KMS-11 (cell line): Measurements from ENCODE around the gene ZBED1.

Experiments
- H2AFZ ChIP-seq: fragments of 200-600 bp; sonication (generic); 2 replicates; pipeline ENCODE4 v1.6.1; 2016; ENCODE audit warnings: antibody characterized with exemption, mixed run types, low read depth
- H3K27ac ChIP-seq: fragments of 200-600 bp; sonication (generic); 2 replicates; pipeline ENCODE4 v1.6.1; 2016; ENCODE audit warnings: mild to moderate bottlenecking, mixed run types
- H3K27me3 ChIP-seq: fragments of 200-600 bp; sonication (generic); 2 replicates; pipeline ENCODE4 v1.6.1; 2017; ENCODE audit warnings: mild to moderate bottlenecking, low read depth, mixed run types, moderate library complexity; ENCODE audit not compliant: insufficient read depth
- H3K36me3 ChIP-seq: fragments of 200-600 bp; sonication (generic); 2 replicates; pipeline ENCODE4 v1.6.1; 2017; ENCODE audit warnings: mild to moderate bottlenecking, mixed run types; ENCODE audit not compliant: insufficient read depth
- H3K4me1 ChIP-seq: fragments of 200-600 bp; sonication (generic); 2 replicates; pipeline ENCODE4 v1.6.1; 2016; ENCODE audit warnings: mild to moderate bottlenecking, low read depth, mixed run types; ENCODE audit not compliant: poor library complexity, severe bottlenecking
- H3K4me2 ChIP-seq: fragments of 200-600 bp; sonication (generic); 2 replicates; pipeline ENCODE4 v1.7.0; 2016; ENCODE audit warnings: mild to moderate bottlenecking, mixed run types
- H3K4me3 ChIP-seq: fragments of 200-600 bp; sonication (generic); IDR thresholded peaks from 2 replicates; pipeline ENCODE4 v1.6.1; 2017; ENCODE audit warnings: low read depth, low read length, mixed read lengths; ENCODE audit not compliant: insufficient read depth
- H3K79me2 ChIP-seq: fragments of 200-600 bp; sonication (generic); 2 replicates; pipeline ENCODE4 v1.6.1; 2016; ENCODE audit warnings: low read depth, mixed run types; ENCODE audit not compliant: insufficient read depth
- H3K9ac ChIP-seq: fragments of 200-600 bp; sonication (generic); 2 replicates; pipeline ENCODE4 v1.6.1; 2016; ENCODE audit warnings: mild to moderate bottlenecking, mixed run types
- H4K20me1 ChIP-seq: fragments of 200-600 bp; sonication (generic); 2 replicates; pipeline ENCODE4 v1.6.1; 2016; ENCODE audit warnings: mild to moderate bottlenecking, mixed run types; ENCODE audit not compliant: insufficient read depth
- TF ChIP-seq, protein P1 (sequence below): fragments of 200-600 bp; sonication (generic); conservative IDR thresholded peaks from 2 replicates; pipeline ENCODE4 v1.6.1; 2017; ENCODE audit warnings: low read depth, mild to moderate bottlenecking, antibody characterized with exemption, low read length, moderate library complexity, mixed read lengths

ZBED1 gene

DNA sequence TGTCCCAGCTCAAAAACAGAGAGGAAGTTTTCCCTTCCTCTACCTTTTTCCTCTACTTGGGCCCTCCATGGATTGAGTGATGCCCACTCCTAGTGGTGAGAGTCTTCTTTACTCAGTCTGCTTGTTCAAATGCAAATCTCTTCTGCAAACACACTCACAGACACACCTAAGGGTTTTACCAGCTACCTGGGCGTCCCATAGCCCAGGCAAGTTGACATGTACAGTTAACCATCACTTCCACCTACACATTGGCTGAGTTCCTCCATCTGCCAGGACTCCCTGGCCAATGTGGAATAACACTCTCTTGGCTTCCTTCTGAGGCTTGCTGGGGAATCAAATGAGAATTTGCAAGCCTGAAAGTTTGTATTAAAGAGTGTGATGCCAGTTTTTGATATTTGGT, 45.7 kb upstream of the ZBED1 start:
- no peaks in the 10 kb centered on the region for H3K79me2 ChIP-seq
- no peaks in the 10 kb centered on the region for H3K27me3 ChIP-seq
- H3K4me3 ChIP-seq: no peak overlapping the region
- no peak overlapping the region for H3K4me2 ChIP-seq
- no peak overlapping the region for H3K9ac ChIP-seq
- no peaks in the 10 kb centered on the region for H3K36me3 ChIP-seq
- H3K27ac ChIP-seq: no peak overlapping the region
- H3K4me1 ChIP-seq: no peaks in the 10 kb centered on the region
- H2AFZ ChIP-seq: no peak overlapping the region
- no peaks in the 10 kb centered on the region for H4K20me1 ChIP-seq
- TF ChIP-seq, protein P1, sequence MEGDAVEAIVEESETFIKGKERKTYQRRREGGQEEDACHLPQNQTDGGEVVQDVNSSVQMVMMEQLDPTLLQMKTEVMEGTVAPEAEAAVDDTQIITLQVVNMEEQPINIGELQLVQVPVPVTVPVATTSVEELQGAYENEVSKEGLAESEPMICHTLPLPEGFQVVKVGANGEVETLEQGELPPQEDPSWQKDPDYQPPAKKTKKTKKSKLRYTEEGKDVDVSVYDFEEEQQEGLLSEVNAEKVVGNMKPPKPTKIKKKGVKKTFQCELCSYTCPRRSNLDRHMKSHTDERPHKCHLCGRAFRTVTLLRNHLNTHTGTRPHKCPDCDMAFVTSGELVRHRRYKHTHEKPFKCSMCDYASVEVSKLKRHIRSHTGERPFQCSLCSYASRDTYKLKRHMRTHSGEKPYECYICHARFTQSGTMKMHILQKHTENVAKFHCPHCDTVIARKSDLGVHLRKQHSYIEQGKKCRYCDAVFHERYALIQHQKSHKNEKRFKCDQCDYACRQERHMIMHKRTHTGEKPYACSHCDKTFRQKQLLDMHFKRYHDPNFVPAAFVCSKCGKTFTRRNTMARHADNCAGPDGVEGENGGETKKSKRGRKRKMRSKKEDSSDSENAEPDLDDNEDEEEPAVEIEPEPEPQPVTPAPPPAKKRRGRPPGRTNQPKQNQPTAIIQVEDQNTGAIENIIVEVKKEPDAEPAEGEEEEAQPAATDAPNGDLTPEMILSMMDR: no peak

DNA sequence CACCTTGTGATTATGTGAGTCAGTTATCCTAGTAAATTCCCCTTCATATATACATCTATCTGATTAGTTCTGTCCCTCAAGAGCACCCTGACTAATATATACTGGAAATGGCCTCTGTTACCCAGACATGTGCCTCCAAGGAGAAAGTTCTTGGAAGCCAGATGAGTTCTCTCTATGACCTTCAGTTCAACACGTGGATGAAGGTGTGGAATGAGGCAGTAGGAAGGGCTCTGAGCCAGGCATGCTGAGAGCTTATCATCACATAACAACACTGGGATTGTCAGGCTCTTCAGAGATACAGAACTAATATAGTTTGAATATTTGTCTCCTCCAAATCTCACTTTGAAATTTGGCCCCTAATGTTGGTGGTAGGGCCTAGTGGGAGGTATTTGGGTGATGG, 44.4 kb upstream of the ZBED1 start:
- H3K9ac ChIP-seq: no peak overlapping the region
- H3K79me2 ChIP-seq: no peaks in the 10 kb centered on the region
- H3K4me3 ChIP-seq: no peak overlapping the region
- no peak overlapping the region for H2AFZ ChIP-seq
- H3K4me1 ChIP-seq: no peaks in the 10 kb centered on the region
- no peaks in the 10 kb centered on the region for H3K36me3 ChIP-seq
- H3K27ac ChIP-seq: no peak overlapping the region
- no peaks in the 10 kb centered on the region for H4K20me1 ChIP-seq
- H3K4me2 ChIP-seq: no peak overlapping the region
- TF ChIP-seq, protein P1: no peak
- no peaks in the 10 kb centered on the region for H3K27me3 ChIP-seq

DNA sequence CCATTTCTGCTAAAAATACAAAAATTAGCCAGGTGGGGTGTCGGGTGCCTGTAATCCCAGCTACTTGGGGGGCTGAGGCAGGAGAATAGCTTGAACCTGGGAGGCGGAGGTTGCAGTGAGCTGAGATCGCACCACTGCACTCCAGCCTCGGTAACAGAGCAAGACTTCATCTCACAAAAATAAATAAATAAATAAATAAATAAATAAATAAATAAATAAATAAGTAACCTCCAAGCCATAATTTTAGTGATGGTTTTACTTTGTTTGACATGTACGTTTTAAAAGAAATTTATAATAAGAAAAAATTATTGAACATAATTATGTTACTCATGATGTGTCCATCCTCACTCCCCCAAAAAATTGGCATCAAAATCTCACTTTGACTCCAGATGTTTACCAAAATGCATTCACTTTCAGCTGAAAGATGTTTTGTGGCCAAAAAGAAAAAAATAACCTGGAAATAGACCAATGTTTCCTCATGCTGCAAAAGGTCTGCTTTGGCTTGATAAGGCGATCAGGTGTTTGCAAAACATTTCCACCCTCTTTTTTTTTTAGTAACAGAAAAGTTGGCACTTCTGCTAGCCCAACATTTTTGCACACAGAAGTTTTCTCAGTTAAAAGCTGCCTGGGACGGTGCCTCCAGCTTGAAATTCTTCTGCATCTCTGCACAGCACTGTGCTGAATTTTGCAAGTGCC, 42.2 kb upstream of the ZBED1 start:
- H3K4me1 ChIP-seq: no peaks in the 10 kb centered on the region
- no peak overlapping the region for H3K9ac ChIP-seq
- no peak overlapping the region for H3K4me3 ChIP-seq
- H4K20me1 ChIP-seq: no peaks in the 10 kb centered on the region
- no peaks in the 10 kb centered on the region for H3K27me3 ChIP-seq
- H3K79me2 ChIP-seq: no peaks in the 10 kb centered on the region
- H3K4me2 ChIP-seq: no peak overlapping the region
- TF ChIP-seq, protein P1: no peak
- no peak overlapping the region for H2AFZ ChIP-seq
- no peaks in the 10 kb centered on the region for H3K36me3 ChIP-seq
- no peak overlapping the region for H3K27ac ChIP-seq

DNA sequence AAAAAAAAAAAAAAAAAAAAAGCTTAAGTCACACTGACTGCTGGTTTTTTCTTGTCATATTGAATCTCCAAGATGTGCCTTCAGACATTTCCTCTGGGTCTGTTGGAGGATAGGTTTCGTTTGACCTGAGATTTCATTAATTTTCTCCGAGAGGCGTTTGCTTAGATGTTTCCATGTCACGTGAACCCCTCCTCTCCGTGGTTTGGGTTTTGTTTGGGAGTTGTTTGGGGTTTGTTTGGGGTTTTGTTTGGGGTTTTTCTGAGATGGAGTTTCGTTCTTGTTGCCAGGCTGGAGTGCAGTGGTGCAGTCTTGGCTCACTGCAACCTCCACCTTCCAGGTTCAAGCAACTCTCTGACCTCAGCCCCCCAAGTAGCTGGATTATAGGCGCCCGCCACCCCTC, 40.8 kb upstream of the ZBED1 start:
- TF ChIP-seq, protein P1: no peak

More for the DNA sequence above, 40.8 kb upstream of the ZBED1 start:
- no peak overlapping the region for H3K9ac ChIP-seq
- H3K27me3 ChIP-seq: no peaks in the 10 kb centered on the region
- no peaks in the 10 kb centered on the region for H3K4me1 ChIP-seq
- H3K4me3 ChIP-seq: no peak overlapping the region
- no peaks in the 10 kb centered on the region for H4K20me1 ChIP-seq
- H3K27ac ChIP-seq: no peak overlapping the region
- H3K36me3 ChIP-seq: no peaks in the 10 kb centered on the region
- no peak overlapping the region for H2AFZ ChIP-seq
- H3K79me2 ChIP-seq: no peaks in the 10 kb centered on the region
- no peak overlapping the region for H3K4me2 ChIP-seq
